HG03060 (cell line): Measurements from ENCODE around the gene ALOX5AP.

Source experiments
- ATAC-seq: cut with Tn5 transposase; IDR thresholded peaks from one replicate; pipeline ENCODE4 v1.9.1; 2021; ENCODE audit warnings: low read depth, moderate number of reproducible peaks; ENCODE audit not compliant: unreplicated experiment

The ALOX5AP gene

DNA sequence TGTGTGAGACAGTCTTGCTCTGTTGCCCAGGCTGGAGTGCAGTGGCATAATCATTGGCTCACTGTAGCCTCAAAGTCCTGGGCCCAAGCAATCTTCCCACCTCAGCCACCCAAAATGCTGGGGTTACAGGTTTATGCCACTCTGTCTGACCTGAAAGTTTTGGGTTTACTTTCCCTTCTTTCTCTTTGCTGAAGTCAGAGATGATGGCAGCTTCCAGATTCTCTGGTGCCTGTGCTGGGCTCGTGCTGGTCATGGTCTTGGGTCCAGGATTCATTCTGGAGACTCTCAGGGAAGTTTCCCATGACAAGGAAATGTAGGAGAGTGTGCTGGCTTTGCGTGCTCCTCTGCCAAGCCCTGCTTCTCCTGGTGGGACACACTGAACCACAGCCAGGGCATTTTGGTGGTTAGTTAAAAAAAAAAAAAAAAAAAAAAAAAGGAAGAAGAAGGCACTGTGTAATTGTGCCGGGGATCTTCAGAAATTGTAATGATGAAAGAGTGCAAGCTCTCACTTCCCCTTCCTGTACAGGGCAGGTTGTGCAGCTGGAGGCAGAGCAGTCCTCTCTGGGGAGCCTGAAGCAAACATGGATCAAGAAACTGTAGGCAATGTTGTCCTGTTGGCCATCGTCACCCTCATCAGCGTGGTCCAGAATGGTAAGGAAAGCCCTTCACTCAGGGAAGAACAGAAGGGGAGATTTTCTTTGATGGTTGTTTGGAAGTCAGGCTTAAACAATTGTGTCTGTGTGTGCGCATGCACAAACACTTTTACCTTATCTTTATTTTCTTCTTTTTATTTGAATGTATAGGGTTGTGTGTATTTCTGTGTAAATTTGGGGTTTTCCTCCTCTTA lies at the start of gene ALOX5AP:
Gene ALOX5AP (plus strand): TSS at position 519 of the 847 bp plus-strand sequence. CDS start 63 bp downstream, at position 582.
- ATAC-seq: peak; percentile 35

DNA sequence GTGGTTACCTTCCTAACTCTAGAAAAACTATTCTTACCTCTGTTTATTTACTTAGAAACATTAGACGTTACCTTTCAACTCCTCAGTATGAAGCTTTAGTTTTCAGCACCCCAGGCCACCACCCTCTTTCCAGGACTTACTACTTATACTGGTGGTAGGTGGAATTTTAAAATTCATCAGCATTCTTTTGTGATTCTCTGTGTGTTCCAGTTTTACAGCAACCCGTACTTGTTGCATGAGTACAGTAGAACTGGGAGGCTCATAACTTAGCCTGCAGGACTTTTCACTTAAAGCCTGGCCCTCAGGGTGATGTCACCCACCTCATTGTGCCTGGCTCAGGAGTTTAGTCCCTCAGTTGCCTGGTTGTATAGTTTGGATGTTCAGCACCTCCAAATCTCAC lies 49.4 kb upstream of the ALOX5AP start:
- no peak for ATAC-seq

GRCh38 chr13:30687601-30688000 lies 47.7 kb upstream of the ALOX5AP start:
- no peak for ATAC-seq

DNA sequence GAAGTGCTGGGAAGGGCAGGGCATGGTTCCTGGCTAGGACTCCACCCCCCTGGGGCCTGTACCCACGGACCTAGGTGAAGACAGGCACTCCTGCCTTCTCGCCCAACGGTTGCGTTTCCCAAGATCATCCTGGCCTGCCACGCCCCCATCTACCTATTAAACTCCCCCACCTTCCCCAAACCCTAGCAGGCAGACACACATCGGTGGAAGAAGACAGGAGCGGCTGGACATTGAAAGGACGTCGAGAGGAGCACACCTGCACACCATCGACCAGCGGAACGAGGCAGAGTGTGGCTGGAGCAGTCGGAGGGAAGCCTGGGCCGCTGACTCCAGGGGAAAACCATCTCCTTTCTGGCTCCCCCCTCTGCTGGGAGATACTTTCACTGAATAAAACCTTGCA lies 45.6 kb upstream of the ALOX5AP start:
- ATAC-seq: no peak

- no peak for ATAC-seq
Measured at GRCh38 chr13:30690282-30691188, 44.8 kb upstream of the ALOX5AP start.

- ATAC-seq: no peak
Measured at GRCh38 chr13:30692113-30692512, 43.2 kb upstream of the ALOX5AP start.

DNA sequence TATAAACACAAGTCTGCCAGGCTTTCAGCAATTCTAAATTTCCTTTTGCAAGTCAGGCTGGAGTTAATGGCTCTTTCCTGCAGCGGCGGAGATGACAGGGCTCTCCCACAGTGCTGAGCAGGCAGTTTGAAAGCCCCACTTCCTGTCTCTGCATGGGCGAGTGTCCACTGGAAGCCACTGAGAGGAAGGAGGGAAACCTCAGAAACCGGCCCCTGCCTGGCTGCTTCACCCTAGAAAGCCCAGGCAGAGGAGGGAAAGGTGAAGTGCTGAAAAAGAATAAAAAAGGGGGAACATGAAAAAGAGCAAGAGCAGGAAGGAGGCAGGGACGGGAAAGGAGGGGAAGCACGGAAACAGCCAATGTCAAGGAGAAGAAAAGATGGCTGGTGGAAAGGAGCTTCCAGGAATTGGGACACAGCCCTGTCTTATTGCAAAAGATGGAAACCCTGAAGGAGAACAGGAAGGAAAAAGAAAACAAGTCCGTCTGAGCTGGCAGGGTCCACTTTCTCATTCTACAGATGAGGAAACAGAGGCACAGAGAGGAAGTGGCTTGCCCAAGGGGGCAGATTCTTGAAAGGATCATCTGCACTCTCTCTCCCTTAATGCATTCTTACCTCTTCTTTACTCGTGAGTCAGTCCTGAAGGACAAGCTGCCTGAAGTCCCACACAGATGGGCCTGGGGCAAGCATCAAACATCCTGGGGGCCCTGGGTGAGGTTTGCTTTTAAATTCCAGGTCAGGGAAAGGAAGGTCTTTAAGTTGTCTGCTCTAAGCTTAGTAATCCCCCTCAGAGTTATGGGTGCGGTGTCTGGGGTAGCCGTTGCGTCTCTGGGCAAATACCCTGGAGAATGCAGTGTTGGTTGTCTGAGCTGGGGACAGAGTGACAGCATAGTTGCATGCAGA lies 38.8 kb upstream of the ALOX5AP start:
- ATAC-seq: no peak

DNA sequence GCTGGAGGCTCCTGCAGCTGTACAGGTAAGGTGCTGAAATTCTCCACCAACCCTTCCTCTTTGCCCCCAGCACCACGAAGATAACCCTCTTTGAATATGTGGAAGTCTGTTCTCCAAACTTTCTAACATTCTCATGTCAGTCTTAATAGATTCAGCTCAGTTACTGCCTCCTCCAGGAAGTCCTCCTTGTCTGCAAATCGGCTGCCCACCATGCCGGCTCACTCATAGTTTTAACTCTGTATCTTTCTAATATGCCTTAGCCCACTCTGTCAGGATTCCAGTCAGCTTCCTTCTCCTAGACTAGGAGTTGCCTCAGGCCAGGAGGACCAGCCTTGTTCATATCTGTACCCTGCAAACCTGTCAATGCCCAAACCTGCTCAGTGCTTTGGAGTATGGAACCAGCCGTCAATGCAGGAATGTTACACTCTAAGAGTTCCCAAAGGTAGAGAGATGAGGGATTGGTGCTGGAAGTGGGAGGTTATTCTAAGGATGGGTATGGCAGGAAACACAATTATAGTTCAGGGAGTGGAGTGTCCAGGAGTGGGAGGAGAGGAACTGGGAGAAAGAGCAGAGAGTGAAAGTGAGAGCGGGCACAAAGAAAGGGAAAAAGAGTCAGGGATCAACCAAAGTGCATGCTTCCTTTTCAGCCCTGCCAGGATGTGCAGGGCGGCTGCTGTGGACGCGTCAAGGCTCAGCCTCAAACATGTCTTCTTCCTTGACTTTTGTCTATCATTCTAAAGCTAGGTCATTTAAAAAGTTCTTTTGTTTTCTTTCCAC lies 38.0 kb upstream of the ALOX5AP start:
- no peak for ATAC-seq

DNA sequence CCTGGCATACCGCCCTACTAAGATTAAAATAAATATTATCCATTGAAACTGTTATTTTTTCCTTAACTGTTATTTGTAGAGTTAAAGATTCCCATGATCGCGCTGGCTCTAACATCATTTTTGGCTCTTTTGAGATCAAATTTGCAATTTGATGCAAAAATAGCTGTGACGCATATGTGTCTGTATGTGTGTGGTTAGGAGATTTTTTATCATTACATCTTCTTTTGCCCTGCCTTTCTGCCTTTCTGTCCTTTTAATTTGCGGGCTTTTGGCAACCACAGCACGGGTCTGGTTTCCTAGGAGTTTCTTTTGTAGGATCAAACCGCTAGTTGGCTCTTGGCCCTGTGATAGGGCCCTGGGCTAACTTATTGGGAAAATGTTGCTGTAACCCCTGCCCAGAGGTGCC lies 37.3 kb upstream of the ALOX5AP start:
- no peak for ATAC-seq

DNA sequence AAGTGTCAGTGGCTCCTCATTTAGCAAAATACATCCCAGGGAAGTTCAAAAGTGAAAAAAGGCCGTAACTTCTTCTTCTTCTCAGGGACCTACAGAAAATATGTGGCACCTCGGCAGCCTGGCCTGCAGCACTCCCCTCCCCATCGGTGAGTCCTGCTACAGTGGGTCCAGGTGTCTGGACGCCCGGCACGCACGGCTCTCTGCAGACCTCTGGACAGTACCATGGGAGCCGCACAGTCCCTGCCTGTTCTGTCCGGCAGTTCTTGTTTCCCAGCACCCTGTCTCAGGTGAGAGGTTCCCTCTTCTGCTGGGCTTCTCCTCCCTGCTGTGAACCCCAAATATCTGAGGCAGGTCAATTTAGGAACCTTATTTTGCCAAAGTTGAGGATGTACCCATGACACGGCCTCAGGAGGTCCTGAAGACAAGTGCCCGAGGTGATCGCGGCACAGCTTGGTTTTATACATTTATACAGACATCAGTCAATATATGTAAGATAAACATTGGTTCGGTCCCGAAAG lies 36.8 kb upstream of the ALOX5AP start:
- no peak for ATAC-seq

DNA sequence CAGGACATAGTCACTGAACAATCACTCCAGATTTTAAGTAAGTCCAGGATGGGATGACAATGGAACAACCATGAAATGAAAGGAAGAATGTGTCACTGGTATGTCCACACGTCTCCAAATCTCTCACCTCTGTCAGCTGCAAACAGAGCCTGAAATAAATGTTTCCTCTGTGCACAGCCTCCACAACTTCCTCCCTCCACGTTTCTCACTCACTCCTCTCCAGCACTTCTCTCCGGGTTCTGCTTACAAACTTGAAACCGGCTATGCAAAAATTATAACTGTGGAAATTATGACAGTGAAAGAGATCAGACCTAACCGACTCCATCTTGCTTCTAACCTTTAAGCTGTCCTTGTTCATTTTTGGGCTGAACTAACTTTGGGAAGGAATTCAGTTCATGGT lies 35.0 kb upstream of the ALOX5AP start:
- no peak for ATAC-seq

- ATAC-seq: no peak
Measured at GRCh38 chr13:30702006-30702405, 33.3 kb upstream of the ALOX5AP start.

GRCh38 chr13:30704596-30704995 lies 30.7 kb upstream of the ALOX5AP start:
- ATAC-seq: no peak

GRCh38 chr13:30705680-30706079 lies 29.7 kb upstream of the ALOX5AP start:
- ATAC-seq: no peak

DNA sequence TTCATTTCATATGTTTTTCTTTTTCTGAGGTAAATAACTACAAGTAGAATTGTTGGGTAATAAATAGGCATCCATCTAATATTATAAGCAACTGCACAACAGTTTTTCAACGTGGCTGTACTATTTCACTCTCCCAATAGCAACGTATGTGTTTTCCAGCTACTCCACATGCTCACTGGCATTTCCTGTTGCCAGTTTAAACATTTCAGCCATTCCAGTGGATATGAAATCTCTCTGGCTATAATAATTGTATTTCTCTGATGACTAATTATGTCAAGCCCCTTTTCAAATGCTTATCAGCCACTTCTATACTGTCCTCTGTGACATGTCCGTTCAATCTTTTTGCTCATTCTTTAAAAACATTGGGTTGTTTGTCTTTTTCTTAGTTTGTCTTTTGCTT lies 26.8 kb upstream of the ALOX5AP start:
- no peak for ATAC-seq

GRCh38 chr13:30710442-30710841 lies 24.9 kb upstream of the ALOX5AP start:
- no peak for ATAC-seq

GRCh38 chr13:30711375-30711774 lies 24.0 kb upstream of the ALOX5AP start:
- ATAC-seq: no peak

- no peak for ATAC-seq
Measured at GRCh38 chr13:30711837-30712236, 23.5 kb upstream of the ALOX5AP start.
